Measurements from ENCODE around the gene BMP6. TPM values are rescaled to one million over a fixed set of nuclear protein-coding genes. Genes with fewer than 3 reads are reported as not detected.

The BMP6 gene
- total and polyA plus RNA-seq, 10 of the 15 experiments (the other 5 are each of a cell fraction or from before 2014, with no cell fraction given) = 0.02 to 0.15 (median 0.05) TPM; not detected in 5

DNA sequence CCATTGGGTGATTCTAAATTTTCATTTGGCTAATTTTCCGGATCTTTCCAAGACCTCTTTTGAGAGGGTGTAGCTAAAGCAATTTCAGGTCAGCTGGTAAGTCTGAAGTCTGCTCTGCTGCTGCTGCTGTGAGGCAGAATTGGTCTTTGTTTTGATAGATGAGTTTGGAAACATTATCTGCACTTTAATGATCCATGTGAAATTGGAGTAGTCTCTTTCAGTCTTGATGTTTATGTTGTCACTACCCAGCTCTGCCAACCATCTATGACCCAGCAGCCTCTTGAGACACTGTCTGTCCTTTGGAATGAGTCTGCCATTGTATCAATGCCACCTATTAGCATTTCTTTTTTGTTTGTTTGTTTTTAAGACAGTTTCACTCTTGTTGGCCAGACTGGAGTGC lies 140.6 kb downstream of the BMP6 start:
- RAD21 ChIA-PET (ENCODE audit: unreplicated experiment) = no interaction called here
- Histone ChIP-seq H3K4me3 (no peak overlapping the region), H3K36me3 (ENCODE audit: control insufficient read depth in 2 of 2, insufficient read depth in 2 of 2, low read length in 1 of 2) (no peaks in the 10 kb centered on the region), H4K20me1 (ENCODE audit: control insufficient read depth, insufficient read depth) (no peaks in the 10 kb centered on the region), H3K9ac (ENCODE audit: control insufficient read depth, insufficient read depth, low read length) (no peak overlapping the region), H3K4me1 (ENCODE audit: control insufficient read depth, insufficient read depth, low read length) (no peaks in the 10 kb centered on the region), H2AFZ (ENCODE audit: control insufficient read depth, low read depth, low read length) (no peak overlapping the region), H3K27me3 (replicated peaks in 1 of 2; ENCODE audit: control insufficient read depth in 2 of 2, insufficient read depth in 2 of 2, low read length in 1 of 2) (no peaks in the 10 kb centered on the region), H3K9me3 (replicated peaks; ENCODE audit: control insufficient read depth, insufficient read depth, low read length) (no peaks in the 10 kb centered on the region), H3K4me2 (ENCODE audit: control insufficient read depth, insufficient read depth) (no peak overlapping the region), H3K79me2 (ENCODE audit: control insufficient read depth, insufficient read depth, low read length) (no peaks in the 10 kb centered on the region), H3K27ac (ENCODE audit: control insufficient read depth, insufficient read depth) (no peak overlapping the region)
- in situ Hi-C loops (cut with MboI) (no loop called here), intact Hi-C loops (cut with micrococcal nuclease; ENCODE audit: unreplicated experiment) (no loop called here)
- no peak for FAIRE-seq
- SMC1A ChIA-PET (ENCODE audit: uncharacterized antibody, unreplicated experiment) = no interaction called here
- no TSS peak for BruUV-seq (replicated peaks)
- POLR2A ChIA-PET = interaction anchor here (0.6 kb wide), 1 partner anchor 227 kb away, joined by 4 read pairs; no protein-coding TSS in a partner anchor
- CTCF ChIA-PET = no interaction called here
- WGBS (ENCODE audit: insufficient coverage, insufficient replicate concordance, low lambda C conversion rate, missing lambda C conversion rate) = 28% methylated on average over 1 of the region's 1 CpG
- no peak for ATAC-seq
- TF ChIP-seq BCL11A (IDR thresholded peaks at IDR 0.05; ENCODE audit: low read depth, low read length) (no peak), YBX1 (IDR thresholded peaks at IDR 0.05) (no peak), EZH2 (IDR thresholded peaks at IDR 0.05; ENCODE audit: borderline replicate concordance, control insufficient read depth, low read depth, low read length) (no peak), MYC (IDR thresholded peaks at IDR 0.05; ENCODE audit: insufficient read depth, insufficient read length, insufficient replicate concordance, low read length, severe bottlenecking) (no peak), ZNF384 (IDR thresholded peaks at IDR 0.05; ENCODE audit: borderline replicate concordance, low read depth, low read length) (no peak), MAX (IDR thresholded peaks at IDR 0.05; ENCODE audit: low read depth, low read length) (no peak), CREM (IDR thresholded peaks at IDR 0.05; ENCODE audit: low read depth) (no peak), YY1 (IDR thresholded peaks at IDR 0.05; ENCODE audit: low read depth, low read length) (no peak), ZNF217 (IDR thresholded peaks at IDR 0.05) (no peak), SMARCA5 (IDR thresholded peaks at IDR 0.05) (no peak), RFX5 (IDR thresholded peaks at IDR 0.05; ENCODE audit: low read depth, low read length) (no peak), HCFC1 (IDR thresholded peaks at IDR 0.05; ENCODE audit: low read length) (no peak), BRCA1 (IDR thresholded peaks at IDR 0.05; ENCODE audit: low read depth, low read length) (no peak)
- TF ChIP-seq, protein P1, sequence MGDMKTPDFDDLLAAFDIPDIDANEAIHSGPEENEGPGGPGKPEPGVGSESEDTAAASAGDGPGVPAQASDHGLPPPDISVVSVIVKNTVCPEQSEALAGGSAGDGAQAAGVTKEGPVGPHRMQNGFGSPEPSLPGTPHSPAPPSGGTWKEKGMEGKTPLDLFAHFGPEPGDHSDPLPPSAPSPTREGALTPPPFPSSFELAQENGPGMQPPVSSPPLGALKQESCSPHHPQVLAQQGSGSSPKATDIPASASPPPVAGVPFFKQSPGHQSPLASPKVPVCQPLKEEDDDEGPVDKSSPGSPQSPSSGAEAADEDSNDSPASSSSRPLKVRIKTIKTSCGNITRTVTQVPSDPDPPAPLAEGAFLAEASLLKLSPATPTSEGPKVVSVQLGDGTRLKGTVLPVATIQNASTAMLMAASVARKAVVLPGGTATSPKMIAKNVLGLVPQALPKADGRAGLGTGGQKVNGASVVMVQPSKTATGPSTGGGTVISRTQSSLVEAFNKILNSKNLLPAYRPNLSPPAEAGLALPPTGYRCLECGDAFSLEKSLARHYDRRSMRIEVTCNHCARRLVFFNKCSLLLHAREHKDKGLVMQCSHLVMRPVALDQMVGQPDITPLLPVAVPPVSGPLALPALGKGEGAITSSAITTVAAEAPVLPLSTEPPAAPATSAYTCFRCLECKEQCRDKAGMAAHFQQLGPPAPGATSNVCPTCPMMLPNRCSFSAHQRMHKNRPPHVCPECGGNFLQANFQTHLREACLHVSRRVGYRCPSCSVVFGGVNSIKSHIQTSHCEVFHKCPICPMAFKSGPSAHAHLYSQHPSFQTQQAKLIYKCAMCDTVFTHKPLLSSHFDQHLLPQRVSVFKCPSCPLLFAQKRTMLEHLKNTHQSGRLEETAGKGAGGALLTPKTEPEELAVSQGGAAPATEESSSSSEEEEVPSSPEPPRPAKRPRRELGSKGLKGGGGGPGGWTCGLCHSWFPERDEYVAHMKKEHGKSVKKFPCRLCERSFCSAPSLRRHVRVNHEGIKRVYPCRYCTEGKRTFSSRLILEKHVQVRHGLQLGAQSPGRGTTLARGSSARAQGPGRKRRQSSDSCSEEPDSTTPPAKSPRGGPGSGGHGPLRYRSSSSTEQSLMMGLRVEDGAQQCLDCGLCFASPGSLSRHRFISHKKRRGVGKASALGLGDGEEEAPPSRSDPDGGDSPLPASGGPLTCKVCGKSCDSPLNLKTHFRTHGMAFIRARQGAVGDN (IDR thresholded peaks at IDR 0.05) = no peak
- TF ChIP-seq, protein P2, sequence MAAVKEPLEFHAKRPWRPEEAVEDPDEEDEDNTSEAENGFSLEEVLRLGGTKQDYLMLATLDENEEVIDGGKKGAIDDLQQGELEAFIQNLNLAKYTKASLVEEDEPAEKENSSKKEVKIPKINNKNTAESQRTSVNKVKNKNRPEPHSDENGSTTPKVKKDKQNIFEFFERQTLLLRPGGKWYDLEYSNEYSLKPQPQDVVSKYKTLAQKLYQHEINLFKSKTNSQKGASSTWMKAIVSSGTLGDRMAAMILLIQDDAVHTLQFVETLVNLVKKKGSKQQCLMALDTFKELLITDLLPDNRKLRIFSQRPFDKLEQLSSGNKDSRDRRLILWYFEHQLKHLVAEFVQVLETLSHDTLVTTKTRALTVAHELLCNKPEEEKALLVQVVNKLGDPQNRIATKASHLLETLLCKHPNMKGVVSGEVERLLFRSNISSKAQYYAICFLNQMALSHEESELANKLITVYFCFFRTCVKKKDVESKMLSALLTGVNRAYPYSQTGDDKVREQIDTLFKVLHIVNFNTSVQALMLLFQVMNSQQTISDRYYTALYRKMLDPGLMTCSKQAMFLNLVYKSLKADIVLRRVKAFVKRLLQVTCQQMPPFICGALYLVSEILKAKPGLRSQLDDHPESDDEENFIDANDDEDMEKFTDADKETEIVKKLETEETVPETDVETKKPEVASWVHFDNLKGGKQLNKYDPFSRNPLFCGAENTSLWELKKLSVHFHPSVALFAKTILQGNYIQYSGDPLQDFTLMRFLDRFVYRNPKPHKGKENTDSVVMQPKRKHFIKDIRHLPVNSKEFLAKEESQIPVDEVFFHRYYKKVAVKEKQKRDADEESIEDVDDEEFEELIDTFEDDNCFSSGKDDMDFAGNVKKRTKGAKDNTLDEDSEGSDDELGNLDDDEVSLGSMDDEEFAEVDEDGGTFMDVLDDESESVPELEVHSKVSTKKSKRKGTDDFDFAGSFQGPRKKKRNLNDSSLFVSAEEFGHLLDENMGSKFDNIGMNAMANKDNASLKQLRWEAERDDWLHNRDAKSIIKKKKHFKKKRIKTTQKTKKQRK (IDR thresholded peaks at IDR 0.05; ENCODE audit: low read depth, low read length) = no peak
- no peak for DNase-seq (ENCODE audit: low read depth, low spot score)
